GM15510 (cell line): ENCODE data around the gene CNBD2.

Source experiments
- POLR2A ChIP-seq: IDR thresholded peaks from 3 replicates; pipeline ENCODE4 v1.6.1; 2011; ENCODE audit warnings: borderline replicate concordance; ENCODE audit not compliant: insufficient read length; ENCODE audit errors: extremely low read depth

The CNBD2 gene

DNA sequence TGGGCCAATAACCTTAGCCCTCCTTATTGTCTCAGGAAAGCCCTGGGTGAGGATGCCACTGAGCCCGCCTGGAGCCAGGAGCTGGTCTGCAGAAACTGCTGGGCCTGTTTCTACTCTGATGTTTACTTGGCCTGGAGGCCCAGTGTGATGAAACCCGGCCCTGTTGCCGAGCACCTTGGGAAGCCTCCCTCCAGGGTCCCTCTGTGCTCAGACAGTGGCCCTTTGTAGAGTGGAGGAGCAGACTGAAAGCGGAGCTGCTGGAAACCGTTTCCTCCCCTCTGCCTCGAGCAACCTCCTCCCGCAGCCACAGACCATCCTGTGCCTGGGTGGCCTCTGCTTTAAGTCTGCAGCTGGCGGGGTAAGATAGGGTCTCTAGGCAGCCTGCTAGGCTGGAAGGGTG, 102.1 kb downstream of the CNBD2 start:
- TF ChIP-seq POLR2A: no peak

DNA sequence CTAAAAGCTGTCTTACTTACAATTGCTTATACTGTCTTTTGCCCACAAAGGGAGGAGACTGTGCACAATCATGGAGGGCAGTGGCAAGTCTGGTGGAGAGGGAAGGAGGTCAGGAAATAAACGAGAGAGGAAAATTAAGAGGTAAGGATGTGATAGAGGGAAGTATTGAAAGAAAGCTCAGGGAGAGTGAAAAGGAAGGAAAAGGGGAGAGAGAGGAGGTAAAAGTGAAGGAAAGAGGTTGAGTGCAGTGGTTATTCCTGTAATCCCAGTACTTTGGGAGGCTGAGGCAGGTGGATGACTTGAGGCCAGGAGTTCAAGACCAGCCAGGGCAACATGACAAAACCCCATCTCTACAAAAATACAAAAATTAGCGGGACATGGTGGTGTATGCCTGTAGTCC, 103.5 kb downstream of the CNBD2 start:
- no peak for TF ChIP-seq POLR2A

DNA sequence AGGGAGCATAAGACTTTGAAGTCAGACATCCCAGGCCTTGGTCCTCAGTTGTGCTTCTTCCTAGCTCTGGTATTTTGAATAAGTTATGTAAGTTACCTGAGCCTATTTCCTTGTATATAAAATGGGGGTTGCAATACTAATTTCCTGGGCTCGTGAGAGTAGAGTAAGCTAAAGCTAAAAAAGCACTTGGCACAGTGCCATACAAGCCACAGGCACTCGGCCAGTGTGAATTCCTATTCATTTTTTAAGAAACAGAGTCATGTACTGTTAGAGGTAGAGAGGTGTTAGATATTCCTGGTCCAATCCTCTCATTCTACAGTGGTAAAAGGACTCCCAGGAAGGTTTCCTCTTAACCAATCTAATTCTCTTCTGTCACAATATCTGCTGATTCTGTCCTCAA, 106.6 kb downstream of the CNBD2 start:
- TF ChIP-seq POLR2A: no peak

DNA sequence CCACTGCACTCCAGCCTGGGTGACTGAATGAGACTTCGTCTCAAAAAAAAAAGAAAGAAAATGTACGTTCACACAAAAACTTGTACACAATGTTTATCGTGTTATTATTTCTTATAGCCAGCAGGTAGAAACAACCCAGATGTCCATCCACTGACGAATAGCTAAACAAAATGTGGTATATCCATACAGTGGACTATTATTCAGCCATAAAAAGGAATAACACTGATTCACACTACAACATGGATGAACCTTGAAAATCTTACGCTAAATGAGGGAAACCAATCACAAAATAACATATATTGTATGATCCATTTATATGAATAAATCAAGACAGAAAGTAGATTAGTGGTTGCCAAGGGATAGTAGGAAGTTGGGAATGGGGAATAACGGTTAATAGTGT, 111.1 kb downstream of the CNBD2 start:
- no peak for TF ChIP-seq POLR2A
